GM19372 (cell line): Measurements from ENCODE around the gene RPL18.
A peak's percentile ranks its signal among the peaks of the same experiment; 100 is the strongest.
"Not testable (repeated sequence)": the region's sequence is repeated elsewhere in the genome, so short reads cannot be mapped to it uniquely, and the experiment has no call there.

Experiments used
- ATAC-seq: cut with Tn5 transposase; IDR thresholded peaks from one replicate; pipeline ENCODE4 v1.9.1; 2021; ENCODE audit warnings: mild to moderate bottlenecking, low read depth, moderate library complexity; ENCODE audit not compliant: unreplicated experiment

Gene RPL18

GRCh38 chr19:48644839-48645619 is 26.1 kb upstream of the RPL18 start:
- no peak for ATAC-seq

DNA sequence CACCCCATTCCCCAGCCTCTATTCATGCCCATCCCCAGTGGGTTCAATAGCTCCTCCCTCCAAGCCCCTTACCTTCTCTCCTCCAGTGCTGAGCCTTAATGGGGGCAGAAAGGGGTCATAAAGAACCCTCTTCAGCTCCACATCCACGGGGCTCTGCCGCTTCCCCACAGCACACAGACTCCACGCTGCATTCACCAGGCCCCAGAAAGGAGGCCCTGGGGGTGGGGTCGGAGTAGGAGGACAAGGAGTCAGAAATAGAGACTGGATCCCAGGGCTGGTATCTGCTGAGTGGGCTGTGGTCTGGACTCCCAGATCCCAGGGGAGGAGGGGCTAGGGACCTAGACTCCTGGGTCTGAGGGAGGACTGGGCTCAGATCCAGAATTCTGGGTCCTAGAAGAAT is 25.4 kb upstream of the RPL18 start:
- no peak for ATAC-seq

- no peak for ATAC-seq
These were observed 23.9 kb upstream of the RPL18 start for GRCh38 chr19:48642862-48643261.

GRCh38 chr19:48641850-48642249 is 22.9 kb upstream of the RPL18 start:
- ATAC-seq: no peak

GRCh38 chr19:48639483-48640375 is 20.8 kb upstream of the RPL18 start:
- no peak for ATAC-seq

DNA sequence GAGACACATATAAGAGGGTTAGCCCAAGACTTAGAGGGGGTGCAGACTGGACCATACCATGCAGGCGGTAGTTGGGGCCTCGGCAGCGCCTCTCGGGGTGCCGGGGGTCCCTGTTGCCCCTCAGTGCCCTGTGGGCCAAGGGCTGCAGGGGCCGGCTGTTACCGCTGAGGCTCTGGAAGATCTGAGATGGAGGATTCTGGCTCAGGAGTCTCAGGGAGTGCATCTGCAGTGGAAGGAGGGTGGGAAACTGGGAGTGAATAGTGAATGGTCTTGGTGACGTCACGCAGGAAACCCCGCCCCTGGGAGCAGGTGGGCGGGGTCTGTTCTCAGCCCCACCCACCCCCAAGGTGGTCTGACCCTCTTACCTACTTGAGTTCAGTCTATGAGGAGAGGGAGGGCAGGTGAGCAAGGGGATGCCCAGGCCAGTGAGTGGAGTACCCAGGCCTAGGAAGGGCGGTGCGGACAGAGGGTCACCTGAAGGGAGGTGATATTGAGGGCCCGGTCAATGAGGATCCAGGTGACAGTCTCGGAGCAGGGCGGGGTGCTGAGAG is 19.9 kb upstream of the RPL18 start:
- ATAC-seq: no peak

DNA sequence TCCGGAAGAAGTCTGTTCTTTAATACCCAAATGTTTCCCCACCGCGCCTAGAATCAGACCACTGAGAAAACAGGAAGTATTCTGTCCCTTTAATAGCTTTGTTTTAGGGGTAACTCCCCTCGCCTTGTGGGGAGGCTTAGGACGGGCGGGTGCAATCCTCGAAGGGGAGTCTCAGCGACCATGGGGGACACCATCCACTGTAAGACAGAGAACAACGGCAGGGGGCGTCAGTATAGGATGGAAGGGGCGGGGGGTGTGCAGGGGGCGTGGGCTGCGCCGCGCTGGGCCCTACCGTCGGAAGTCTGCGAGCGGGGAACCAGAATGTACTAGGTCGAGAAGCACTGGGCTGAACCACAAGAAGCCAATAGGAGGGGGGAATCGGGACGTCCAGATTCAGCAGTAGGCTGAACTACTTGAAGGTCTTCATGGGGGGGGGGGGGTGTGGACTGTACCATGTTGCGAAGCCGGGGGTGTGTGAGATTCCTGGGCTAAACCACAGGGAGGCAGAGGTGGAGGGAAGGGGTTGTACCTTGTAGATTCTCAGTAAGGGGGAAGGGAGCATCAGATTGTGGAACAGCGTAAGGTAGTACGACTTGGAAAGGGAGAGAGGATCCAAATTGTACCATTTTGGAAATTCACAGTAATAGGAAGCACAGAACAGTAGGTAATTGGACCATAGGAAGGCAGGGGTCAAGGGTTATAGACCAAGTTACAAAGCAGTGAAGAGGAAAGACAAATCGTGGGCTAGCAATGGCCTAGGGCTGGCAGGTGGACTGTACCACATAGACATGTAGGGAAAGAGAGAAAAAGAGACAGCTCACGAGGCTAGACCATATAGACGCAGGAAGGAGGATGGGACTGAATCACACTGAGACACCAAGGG is 19.2 kb upstream of the RPL18 start:
- ATAC-seq: peak; percentile 17

DNA sequence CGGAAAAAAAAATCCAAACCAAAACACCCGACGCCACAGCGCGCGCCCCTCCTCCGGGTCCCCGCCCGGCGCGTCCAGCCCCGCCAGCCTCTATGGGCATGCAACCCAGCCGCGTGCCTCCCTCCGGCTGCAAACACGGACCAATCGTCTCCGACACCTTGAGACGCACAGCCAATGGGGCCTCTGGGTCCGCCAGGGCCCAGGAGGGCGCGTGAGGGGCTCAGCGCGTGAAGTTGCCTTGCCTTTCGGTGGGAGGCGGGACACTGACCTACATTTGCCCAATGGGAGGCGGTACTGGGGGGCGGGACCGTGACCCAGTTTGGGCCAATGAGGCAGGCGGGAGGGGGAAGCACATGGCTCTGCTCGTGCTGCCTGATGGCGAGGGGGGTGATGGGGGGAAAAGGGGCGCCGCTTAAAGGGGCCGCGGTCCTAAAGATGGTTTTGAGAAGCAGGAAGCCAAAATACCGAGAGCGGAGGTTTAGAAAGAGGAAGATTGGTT is 18.5 kb upstream of the RPL18 start:
- ATAC-seq: peak; percentile 77

DNA sequence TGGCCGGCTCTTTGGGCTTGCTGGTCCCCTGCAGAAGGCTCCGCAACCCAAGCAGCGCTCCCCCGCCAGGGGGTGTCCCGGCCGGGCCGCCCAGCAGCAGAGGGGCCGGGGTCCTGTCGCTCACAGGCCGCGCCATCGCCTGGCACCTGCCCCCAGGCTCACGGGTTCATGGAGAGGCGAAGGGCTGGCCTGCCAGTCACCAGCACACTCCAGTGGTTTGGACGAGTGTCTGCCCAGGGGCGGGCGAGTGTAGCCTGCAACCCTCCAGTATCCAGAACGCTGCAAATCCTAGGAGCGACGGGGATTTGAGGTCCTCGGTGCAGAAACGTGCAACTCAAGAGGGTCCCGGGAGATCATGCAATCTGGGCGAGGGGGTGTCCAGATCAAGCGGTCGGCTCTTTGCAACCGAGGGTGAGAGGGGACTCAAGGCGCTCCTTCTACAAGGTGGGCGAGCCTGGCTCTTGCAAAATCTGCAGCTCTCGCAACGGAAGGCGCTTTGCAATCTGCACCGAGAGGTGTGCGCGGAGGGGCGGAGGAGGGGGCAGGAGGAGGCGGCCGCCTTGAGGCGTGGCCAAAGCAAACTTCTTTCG is 18.0 kb upstream of the RPL18 start, which contains the start of gene DBP:
Gene DBP, minus strand, starts transcription at position 521 of the 590 bp plus-strand sequence. Its CDS starts 385 bp downstream, at position 136.
- ATAC-seq: no peak

GRCh38 chr19:48635966-48636858 is 17.2 kb upstream of the RPL18 start:
- ATAC-seq: no peak

GRCh38 chr19:48635263-48635965 is 16.4 kb upstream of the RPL18 start:
- no peak for ATAC-seq

GRCh38 chr19:48634424-48635262 is 15.7 kb upstream of the RPL18 start:
- peak; percentile 23 for ATAC-seq

- ATAC-seq: no peak
These were observed 15.0 kb upstream of the RPL18 start for GRCh38 chr19:48634036-48634342.

DNA sequence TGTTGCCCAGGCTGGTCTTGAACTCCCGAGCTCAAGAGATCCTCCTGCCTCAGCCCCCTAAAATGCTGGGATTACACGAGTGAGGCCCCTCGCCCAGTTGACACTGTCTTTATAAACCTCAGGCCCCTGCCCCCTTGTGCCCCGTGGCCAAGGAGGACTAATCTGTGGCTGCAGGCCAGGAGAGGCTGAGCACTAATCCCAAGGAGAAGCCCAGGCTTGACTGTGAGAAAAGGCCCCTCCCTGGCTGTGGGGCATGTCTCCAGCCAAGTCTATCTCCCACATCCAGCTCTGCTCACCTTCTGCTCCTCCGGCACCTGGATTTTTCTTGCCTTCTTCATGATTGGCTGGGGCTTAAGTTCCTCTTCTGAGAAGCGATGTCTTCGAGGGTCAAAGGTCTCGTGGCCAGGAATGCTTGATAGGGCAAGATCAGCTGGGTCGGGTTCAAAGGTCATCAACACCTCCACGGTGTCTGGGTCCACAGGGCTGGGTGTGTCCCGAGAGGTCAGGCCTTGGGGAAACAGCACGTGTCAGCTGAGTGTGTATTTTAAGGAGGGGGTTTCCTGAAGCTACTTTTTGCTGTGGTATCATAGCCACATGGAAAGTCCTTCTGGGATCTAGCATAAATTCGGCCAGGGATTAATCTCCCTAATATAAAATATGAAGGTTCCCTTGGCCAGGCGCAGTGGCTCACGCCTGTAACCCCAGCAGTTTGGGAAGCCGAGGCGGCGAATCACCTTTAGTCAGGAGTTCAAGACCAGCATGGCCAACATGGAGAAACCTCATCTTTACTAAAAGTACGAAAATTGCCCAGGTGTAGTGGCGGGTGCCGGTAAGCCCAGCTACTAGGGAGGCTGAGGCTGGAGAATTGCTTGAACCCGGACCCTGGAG is 14.4 kb upstream of the RPL18 start:
- no peak for ATAC-seq

- no peak for ATAC-seq
These were observed 13.7 kb upstream of the RPL18 start for GRCh38 chr19:48632692-48633147.

DNA sequence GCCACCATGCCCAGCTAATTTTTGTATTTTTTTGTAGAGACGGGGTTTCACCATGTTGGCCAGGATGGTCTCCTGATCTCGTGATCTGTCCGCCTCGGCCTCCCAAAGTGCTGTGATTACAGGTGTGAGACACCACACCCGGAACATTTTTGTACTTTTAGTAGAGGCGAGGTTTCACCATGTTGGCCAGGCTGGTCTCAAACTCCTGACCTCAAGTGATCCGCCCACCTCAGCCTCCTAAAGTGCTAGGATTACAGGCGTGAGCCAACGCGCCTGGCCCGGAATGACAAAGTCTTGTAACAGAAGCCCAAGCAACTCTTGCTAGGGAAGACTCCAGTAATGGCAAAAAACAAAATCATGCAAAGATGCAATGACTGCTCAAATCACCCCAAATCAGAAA is 13.3 kb upstream of the RPL18 start:
- not testable (repeated sequence) for ATAC-seq
